A375 (cell line): Measurements from ENCODE around the gene RBP7. TPM values are rescaled to one million over a fixed set of nuclear protein-coding genes. Genes with fewer than 3 reads are reported as not detected.

Source experiments
- small RNA-seq: library from RNA; depleted of rRNA; stranded (forward); fragments of <200 nt; gene quantifications from one replicate; pipeline ENCODE3, GENCODE V24; 2014
- total RNA-seq: library from RNA; depleted of rRNA; stranded (reverse); fragments of >200 nt; shearing (Covaris generic); gene quantifications from 2 replicates; pipeline ENCODE4 v1.2.3, GENCODE V29; 2014; rRNA removed

Gene RBP7
- total RNA-seq = not detected in 2 replicates

GRCh38 chr1:9996624-9997582, at the start of gene RBP7:
Gene RBP7 (plus strand): TSS chr1:9997228. CDS start chr1:9997259, 31 bp downstream.

GRCh38 chr1:10032590-10033358, 35.7 kb downstream of the RBP7 start, which contains the start of gene UBE4B:
Gene UBE4B (plus strand): TSS chr1:10032958. CDS start chr1:10033671, 713 bp downstream.

Small RNA genes within 50 kb of the gene (small RNA-seq; reads per million reads assigned to genes)
- not detected for gene MIR5697

Other genes starting within 250 kb of the RBP7 start
- gene CLSTN1, start 173.3 kb upstream of the RBP7 start, total RNA-seq = 65.8 and 69.9 TPM in 2 replicates
- 50.6 and 55.4 TPM in 2 replicates for gene CTNNBIP1, start 87.0 kb upstream of the RBP7 start, total RNA-seq
- 29.5 and 31.2 TPM in 2 replicates for gene LZIC, start 53.8 kb upstream of the RBP7 start, total RNA-seq
- 3.1 and 3.3 TPM in 2 replicates for gene NMNAT1, start 53.8 kb upstream of the RBP7 start, total RNA-seq
- 30.6 and 38.6 TPM in 2 replicates for gene UBE4B, start 35.7 kb downstream of the RBP7 start, total RNA-seq
- 17.9 and 19.2 TPM in 2 replicates for gene KIF1B, start 213.3 kb downstream of the RBP7 start, total RNA-seq